ENCODE measurements around the gene NECTIN2.
"Not testable (repeated sequence)": the region's sequence is repeated elsewhere in the genome, so short reads cannot be mapped to it uniquely, and the experiment has no call there.

The NECTIN2 gene

GRCh38 chr19:44822670-44823372 is 23.3 kb upstream of the NECTIN2 start:
- DNase-seq: no peak

DNA sequence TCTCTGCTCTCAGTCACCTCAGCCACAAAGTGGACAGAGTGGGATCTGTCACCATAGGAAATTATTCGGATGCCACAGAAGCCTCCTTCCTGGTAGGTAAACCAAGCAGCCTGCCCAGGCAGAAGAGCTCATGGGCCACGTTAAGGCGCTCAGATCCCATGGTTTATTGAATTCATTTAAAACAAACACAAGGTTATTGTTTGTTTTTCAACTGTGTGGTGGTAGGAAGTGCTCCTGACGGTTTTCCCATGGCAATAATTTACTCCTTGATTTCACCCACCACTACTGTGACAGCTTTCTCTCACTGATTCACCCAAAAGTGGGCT is 22.8 kb upstream of the NECTIN2 start:
- TF ChIP-seq POLR2A (IDR thresholded peaks at IDR 0.05; ENCODE audit: low read length) (no peak), GATA1 (IDR thresholded peaks at IDR 0.05; ENCODE audit: low read depth, low read length) (no peak)
- DNase-seq: no peak

More at GRCh38 chr19:44822670-44823372, 23.3 kb upstream of the NECTIN2 start:
- no peak for TF ChIP-seq POLR2A (IDR thresholded peaks at IDR 0.05; ENCODE audit: low read length)
- TF ChIP-seq GATA1 (IDR thresholded peaks at IDR 0.05; ENCODE audit: low read depth, low read length): no peak

DNA sequence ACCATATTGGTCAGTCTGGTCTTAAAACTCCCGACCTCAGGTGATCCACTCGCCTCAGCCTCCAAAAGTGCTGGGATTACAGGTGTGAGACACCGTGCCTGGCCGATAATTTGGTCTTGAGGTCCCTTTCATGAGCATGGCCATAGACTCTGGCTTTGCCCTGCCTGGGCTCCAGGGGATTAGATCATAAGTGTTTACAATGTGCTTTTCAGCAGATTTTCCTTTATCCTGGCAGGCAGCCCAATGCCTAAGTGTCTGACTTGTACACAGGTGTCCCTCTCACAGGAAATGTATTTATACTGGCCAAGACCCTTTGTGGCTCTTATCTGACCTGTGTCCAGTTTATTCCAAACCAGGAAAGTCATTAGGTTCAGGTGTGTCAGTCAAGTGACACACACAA is 21.3 kb upstream of the NECTIN2 start:
- TF ChIP-seq POLR2A (IDR thresholded peaks at IDR 0.05; ENCODE audit: low read length) (no peak), GATA1 (IDR thresholded peaks at IDR 0.05; ENCODE audit: low read depth, low read length) (no peak)
- no peak for DNase-seq

- DNase-seq: not testable (repeated sequence)
These were observed 13.2 kb upstream of the NECTIN2 start for GRCh38 chr19:44832875-44833274.

DNA sequence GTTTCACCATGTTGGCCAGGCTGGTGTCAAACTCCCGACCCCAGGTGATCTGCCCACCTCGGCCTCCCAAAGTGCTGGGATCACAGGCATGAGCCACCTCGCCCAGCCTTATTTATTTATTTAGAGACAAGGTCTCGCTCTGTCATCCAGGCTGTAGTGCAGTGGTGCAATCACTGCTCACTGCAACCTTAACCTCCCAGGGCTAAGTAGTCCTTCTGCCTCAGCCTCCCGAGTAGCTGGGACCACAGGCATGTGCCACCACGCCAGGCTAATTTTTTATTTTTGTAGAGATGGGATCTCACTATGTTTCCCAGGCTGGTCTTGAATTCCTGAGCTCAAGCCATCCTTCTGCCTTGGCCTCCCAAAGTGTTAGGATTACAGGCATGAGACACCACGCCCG is 11.7 kb upstream of the NECTIN2 start:
- DNase-seq: not testable (repeated sequence)

DNA sequence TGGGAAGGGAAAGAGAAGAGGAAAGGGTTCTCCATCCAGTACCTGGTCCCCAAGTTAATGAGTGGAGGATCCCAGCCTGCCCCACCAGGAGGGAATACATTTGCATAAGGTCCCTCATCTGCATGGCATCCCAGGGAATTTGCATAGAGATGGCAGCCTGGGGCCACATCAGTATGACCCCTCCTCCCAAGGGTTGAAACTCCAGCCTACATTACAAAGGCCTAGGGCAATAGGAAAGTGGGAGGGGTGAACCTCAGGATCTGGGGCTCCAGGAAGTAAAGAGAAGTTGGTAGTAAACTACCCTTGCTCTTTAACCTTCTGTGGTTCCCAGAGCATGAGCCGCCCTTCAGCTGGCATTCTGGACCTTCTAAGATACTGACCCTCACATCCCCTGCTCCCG is 6.8 kb upstream of the NECTIN2 start:
- no peak for TF ChIP-seq POLR2A (IDR thresholded peaks at IDR 0.05; ENCODE audit: low read length)
- no peak for TF ChIP-seq GATA1 (IDR thresholded peaks at IDR 0.05; ENCODE audit: low read depth, low read length)

DNA sequence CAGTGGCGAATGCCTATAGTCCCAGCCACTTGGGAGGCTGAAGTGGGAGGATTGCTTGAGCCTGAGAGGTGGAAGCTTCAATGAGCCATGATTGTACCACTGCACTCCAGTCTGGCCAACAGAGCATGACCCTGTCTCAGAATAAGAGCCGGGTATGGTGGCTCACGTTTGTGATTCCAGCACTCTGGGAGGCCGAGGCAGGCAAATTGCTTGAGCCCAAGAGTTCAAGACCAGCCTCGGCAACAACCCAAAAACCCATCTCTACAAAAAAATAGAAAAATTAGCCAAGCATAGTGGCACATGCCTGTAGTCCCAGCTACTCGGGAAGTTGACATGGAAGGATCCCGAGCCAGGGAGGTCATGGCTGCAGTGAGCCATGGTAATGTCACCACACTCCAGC is 5.3 kb upstream of the NECTIN2 start:
- TF ChIP-seq POLR2A (IDR thresholded peaks at IDR 0.05; ENCODE audit: low read length): no peak
- no peak for TF ChIP-seq GATA1 (IDR thresholded peaks at IDR 0.05; ENCODE audit: low read depth, low read length)
- DNase-seq: no peak

More for the DNA sequence above, 6.8 kb upstream of the NECTIN2 start:
- DNase-seq: no peak

DNA sequence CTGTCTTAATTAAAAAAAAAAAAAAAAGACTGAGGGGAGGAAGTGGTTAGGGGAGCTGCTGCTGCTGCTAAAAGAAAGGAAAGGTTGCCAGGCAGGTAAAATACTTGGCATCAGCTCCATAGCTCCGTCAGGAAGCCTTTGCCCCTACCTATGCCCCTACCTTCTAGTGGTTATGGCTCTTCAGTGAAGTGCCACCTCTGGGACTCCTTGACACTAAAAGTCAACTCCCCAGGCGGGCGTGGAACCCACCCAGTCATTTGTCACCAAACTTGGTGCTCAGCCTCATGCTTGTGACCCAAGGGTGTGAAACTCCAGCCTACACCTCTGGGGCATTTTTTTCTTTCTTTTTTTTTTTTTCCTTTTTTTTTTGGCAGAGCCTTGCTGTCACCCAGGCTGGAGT is 4.9 kb upstream of the NECTIN2 start:
- DNase-seq: no peak
- TF ChIP-seq GATA1 (IDR thresholded peaks at IDR 0.05; ENCODE audit: low read depth, low read length) (no peak), POLR2A (IDR thresholded peaks at IDR 0.05; ENCODE audit: low read length) (no peak)

- DNase-seq: no peak
- TF ChIP-seq POLR2A (IDR thresholded peaks at IDR 0.05; ENCODE audit: low read length) (no peak), GATA1 (IDR thresholded peaks at IDR 0.05; ENCODE audit: low read depth, low read length) (no peak)
These were observed 848 bp upstream of the NECTIN2 start for GRCh38 chr19:44845286-44845611.

GRCh38 chr19:44846455-44847143 is 502 bp downstream of the NECTIN2 start:
- TF ChIP-seq POLR2A (IDR thresholded peaks at IDR 0.05; ENCODE audit: low read length) (no peak), GATA1 (IDR thresholded peaks at IDR 0.05; ENCODE audit: low read depth, low read length) (no peak)
- DNase-seq: no peak

- no peak for TF ChIP-seq GATA1 (IDR thresholded peaks at IDR 0.05; ENCODE audit: low read depth, low read length)
- TF ChIP-seq POLR2A (IDR thresholded peaks at IDR 0.05; ENCODE audit: low read length): no peak
These were observed 1.3 kb downstream of the NECTIN2 start for GRCh38 chr19:44847144-44848035.

GRCh38 chr19:44848036-44848811 is 2.1 kb downstream of the NECTIN2 start:
- DNase-seq: peak in 1 of 2 experiments; percentile 24
- TF ChIP-seq POLR2A (IDR thresholded peaks at IDR 0.05; ENCODE audit: low read length) (no peak), GATA1 (IDR thresholded peaks at IDR 0.05; ENCODE audit: low read depth, low read length) (no peak)

More at GRCh38 chr19:44847144-44848035, 1.3 kb downstream of the NECTIN2 start:
- peak; percentile 47 to 54 for DNase-seq

DNA sequence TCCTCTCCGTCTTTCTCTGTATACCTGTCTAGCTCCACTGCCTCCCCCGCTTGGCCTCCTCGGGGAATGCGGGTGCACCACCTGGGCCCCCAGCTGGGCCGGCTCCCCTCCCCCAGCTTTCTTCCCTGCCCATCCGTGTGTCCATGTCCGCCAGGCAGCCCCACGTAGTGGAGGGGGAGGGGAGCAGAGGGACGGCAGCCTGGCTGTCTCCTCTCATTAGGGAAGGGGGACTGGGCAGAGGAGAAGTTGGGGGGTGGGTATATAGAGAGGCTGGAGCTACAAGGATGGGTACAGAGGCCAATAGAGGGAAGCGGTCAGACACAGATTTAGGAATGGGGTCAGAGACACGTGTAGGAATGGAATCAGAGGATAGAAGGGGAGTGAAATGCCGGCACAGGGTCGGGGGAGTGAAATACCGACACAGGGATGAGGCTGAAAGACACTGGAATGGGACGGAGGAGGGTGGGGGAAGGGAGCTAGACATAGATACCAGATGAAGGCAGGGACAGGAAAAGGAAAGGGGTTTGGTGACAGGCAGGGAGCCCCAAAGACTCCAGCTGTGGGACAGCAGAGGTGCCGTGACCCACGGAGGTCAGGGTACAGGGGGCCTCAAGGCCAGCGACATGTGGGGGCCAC is 2.8 kb downstream of the NECTIN2 start:
- TF ChIP-seq GATA1 (IDR thresholded peaks at IDR 0.05; ENCODE audit: low read depth, low read length) (no peak), POLR2A (IDR thresholded peaks at IDR 0.05; ENCODE audit: low read length) (no peak)
- DNase-seq: no peak

All from erythroblast (primary cell).